Coronary artery (tissue), 2 donors: Measurements from ENCODE around the gene CANT1.

Source experiments
- DNase-seq: peaks from one replicate; pipeline ENCODE4 v3.0.0-alpha.2; 2017; ENCODE audit warnings: low spot score
- H3K27ac ChIP-seq, 2 donors: fragments of 200-600 bp; sonication (generic); one replicate each; pipeline ENCODE4 v1.5.1; 2016 to 2019
- H3K4me3 ChIP-seq: fragments of 200-600 bp; sonication (generic); 2 replicates; pipeline ENCODE4 v1.5.1; 2016; ENCODE audit warnings: mild to moderate bottlenecking, moderate library complexity
- CTCF ChIP-seq: fragments of 200-600 bp; sonication (generic); IDR thresholded peaks from one replicate; pipeline ENCODE4 v1.5.1; 2019; ENCODE audit warnings: antibody characterized with exemption

CANT1 gene

DNA sequence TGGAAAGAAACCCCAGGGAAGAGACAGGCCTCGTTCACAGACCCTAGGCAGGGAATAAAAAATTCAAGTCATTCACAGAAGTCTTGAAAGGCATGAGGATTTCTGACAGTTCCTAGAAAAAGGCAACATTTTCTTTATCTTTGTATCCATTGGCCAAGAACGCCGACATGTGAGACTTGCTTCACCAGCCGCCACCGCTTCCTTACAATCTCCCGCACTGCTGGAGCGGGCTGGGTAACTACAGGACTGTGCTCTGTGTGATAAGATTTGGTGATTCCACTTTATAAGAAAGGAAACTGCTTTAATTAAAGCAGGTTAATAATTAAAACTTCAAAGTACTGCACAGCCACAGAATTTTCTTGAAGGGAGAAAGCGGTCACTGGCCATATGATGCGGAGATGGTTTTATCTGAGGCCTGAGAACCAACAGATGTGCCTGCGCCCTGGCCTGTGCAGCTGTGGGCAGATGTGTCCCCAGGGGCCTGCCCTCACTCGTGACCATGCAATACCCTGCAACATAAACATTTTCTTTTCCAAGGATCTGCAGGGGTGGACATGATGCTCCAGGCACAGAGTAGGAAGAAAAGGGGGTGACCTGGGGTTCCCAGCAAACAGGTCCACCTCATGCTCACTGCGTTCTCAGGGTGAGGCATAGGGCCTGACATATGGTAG is 16.9 kb downstream of the CANT1 start:
- no peak for TF ChIP-seq CTCF
- Histone ChIP-seq H3K27ac (no peak overlapping the region), H3K4me3 (no peak overlapping the region)
- DNase-seq = no peak

DNA sequence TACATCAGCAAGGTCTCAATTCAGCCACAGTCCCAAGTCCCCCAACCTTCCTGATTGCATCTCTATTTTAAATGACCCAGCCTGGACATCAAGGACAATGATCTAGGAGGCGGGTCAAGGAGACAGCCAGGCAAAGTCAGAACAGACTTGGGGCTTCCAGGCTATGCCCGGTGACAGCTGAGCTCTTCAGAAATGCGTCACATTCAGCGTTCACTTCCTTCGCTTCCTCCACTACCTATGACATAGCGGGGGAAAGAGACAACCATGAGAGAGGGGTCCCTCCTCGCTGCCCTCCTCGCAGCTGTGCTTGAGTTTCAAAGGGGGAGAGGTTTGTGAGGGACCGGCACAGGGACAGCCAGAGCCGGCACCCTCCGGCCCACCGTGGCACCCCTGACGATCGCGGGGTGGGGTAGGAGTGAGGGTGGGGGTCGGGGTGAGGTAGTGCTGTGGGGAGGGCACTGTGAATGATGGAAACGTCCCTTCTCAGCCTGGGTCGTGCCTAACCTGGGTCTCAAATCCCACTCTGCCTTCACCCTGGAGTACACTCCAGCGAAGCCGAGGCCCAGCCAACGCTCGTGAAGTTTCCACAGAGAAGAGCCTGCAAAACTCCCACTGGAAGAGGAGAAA is 17.5 kb downstream of the CANT1 start:
- H3K4me3 ChIP-seq = no peak overlapping the region
- TF ChIP-seq CTCF = no peak
- DNase-seq = no peak
- no peak overlapping the region for H3K27ac ChIP-seq

DNA sequence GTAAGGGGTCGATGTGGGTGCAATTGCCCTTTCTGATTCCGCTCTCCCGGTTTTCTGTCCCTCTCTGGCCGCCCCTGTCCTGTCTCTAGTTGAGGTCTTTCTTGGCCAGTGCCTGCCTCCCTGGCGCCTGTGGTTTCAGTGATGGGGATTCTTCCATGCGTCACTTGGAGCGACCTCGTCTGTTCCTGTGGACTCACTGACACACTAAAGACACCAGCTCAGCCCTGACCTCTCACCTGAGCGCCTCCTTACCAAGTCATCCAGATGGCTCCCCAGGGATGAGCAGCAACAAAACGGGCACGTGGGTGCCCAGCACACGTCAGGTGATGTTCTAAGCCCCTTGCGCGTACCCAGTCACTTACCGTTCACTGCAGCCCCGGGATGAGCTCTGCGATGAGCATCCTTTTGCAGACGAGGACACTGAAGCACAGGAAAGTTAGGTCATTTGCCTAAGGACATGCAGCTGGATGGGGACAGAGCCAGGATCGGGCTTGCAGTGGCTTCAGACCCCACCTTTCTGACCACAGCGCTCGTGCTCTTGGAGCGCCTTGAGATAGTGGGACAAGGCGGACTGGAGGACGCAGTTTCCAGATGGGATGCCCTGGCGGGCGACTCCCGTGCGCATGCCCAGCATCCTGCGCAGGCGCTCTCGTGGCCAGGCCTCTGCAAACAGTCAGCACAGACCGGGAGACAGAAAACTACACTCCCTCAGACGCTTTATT is 18.4 kb downstream of the CANT1 start:
- no peak for TF ChIP-seq CTCF
- DNase-seq = no peak

DNA sequence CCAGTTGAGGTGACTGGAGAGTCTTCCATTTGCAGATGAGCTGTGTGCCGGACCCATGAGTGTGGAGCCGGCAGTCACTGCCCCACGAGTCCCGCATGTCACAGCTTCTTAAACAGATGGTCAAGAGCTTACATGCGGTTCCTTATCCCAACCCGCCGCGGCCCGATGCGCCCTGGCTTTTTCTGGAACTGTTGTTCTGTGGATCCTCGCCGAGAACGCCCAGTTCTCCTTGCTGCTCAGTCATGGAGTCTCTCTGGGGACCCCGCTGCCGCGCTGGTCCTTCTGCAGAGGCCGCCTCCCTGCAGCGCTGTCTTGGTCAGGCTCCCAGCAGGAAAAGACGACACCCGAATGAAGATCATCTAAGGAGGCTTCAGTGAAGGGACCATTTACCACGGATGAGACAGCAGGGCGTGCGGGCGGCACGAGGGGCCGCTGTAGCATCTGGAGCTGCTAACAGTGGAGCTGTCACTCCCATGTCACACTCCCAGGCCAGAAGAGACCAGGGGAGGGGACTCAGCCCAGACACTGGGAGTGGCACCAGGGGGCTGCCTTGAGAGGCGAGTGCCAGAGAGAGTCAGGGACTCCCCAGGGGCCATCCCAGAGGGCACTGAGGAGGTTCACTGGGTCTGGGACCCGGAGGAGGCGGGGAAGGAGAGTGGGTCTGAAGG is 19.1 kb downstream of the CANT1 start:
- Histone ChIP-seq H3K4me3 (no peak overlapping the region), H3K27ac (no peak overlapping the region)
- no peak for DNase-seq
- no peak for TF ChIP-seq CTCF

More for the DNA sequence above, 18.4 kb downstream of the CANT1 start:
- H3K27ac ChIP-seq = no peak overlapping the region
- no peak overlapping the region for H3K4me3 ChIP-seq

GRCh38 chr17:78988152-78988551 is 21.4 kb downstream of the CANT1 start:
- TF ChIP-seq CTCF = no peak
- no peak for DNase-seq
- no peak overlapping the region for H3K4me3 ChIP-seq
- no peak overlapping the region for H3K27ac ChIP-seq

GRCh38 chr17:78986649-78987328 is 22.8 kb downstream of the CANT1 start:
- DNase-seq = no peak
- Histone ChIP-seq H3K27ac (peak overlapping the region; percentile 19 to 84), H3K4me3 (peak overlapping the region; percentile 65)
- no peak for TF ChIP-seq CTCF
